DND-41 (cell line): ENCODE data around the gene MARCHF3.
"Not testable (repeated sequence)": the region's sequence is repeated elsewhere in the genome, so short reads cannot be mapped to it uniquely, and the experiment has no call there.

Experiments
- CTCF ChIP-seq: IDR thresholded peaks from 2 replicates; pipeline ENCODE4 v1.5.1; 2012; ENCODE audit warnings: borderline replicate concordance, low read length, moderate library complexity, mild to moderate bottlenecking; ENCODE audit not compliant: poor library complexity, severe bottlenecking; ENCODE audit errors: extremely low read depth
- EZH2 ChIP-seq: IDR thresholded peaks from 3 replicates; pipeline ENCODE4 v1.6.1; 2012; ENCODE audit warnings: borderline replicate concordance, low read depth, mild to moderate bottlenecking, moderate library complexity, low read length, inconsistent platforms; ENCODE audit not compliant: severe bottlenecking

GRCh38 chr5:126895712-126896111 is 134.6 kb downstream of the MARCHF3 start:
- TF ChIP-seq CTCF, EZH2: not testable (repeated sequence)
